ENCODE results near the gene PCDH9.

The PCDH9 gene

GRCh38 chr13:67094078-67094477, 136.1 kb downstream of the PCDH9 start:
- no peak overlapping the region for H2BK15ac ChIP-seq (replicated peaks; ENCODE audit: low read depth)
- no peaks in the 10 kb centered on the region for H3K4me1 ChIP-seq (ENCODE audit: control insufficient read depth, low read depth, low read length)
- H4K5ac ChIP-seq (ENCODE audit: low read length): no peak overlapping the region
- H3K4ac ChIP-seq (ENCODE audit: low read depth, low read length): no peak overlapping the region
- H3K27me3 ChIP-seq (ENCODE audit: insufficient read depth, low read length, poor library complexity): no peaks in the 10 kb centered on the region
- H3K79me1 ChIP-seq (ENCODE audit: low read length): no peaks in the 10 kb centered on the region
- no peak overlapping the region for H3K23ac ChIP-seq (ENCODE audit: low read length)
- H2BK5ac ChIP-seq (ENCODE audit: low read length): no peak overlapping the region
- DNase-seq: no peak
- H3K36me3 ChIP-seq (ENCODE audit: control insufficient read depth, insufficient read depth, low read length): no peaks in the 10 kb centered on the region
- H3K4me2 ChIP-seq (ENCODE audit: low read length): no peak overlapping the region
- no peak overlapping the region for H3K4me3 ChIP-seq (ENCODE audit: low read length)
- no peak overlapping the region for H4K8ac ChIP-seq (ENCODE audit: low read depth, low read length)
- no CpG with 5 or more reads among the region's 1 CpG for WGBS (ENCODE audit: extremely low coverage, insufficient coverage, low lambda C conversion rate)
- H2AK5ac ChIP-seq (ENCODE audit: low read length): no peak overlapping the region
- H3K27ac ChIP-seq (ENCODE audit: low read depth, low read length): no peak overlapping the region
- H3K9ac ChIP-seq (ENCODE audit: low read length): no peak overlapping the region
- H2BK120ac ChIP-seq (ENCODE audit: low read depth, low read length): no peak overlapping the region
- no peak overlapping the region for H3K56ac ChIP-seq (ENCODE audit: low read length)
- no peaks in the 10 kb centered on the region for H3K79me2 ChIP-seq (ENCODE audit: control insufficient read depth, insufficient read depth, low read length)
- H3K18ac ChIP-seq (ENCODE audit: low read length): no peak overlapping the region

- Histone ChIP-seq H3K4me2 (ENCODE audit: low read length) (no peak overlapping the region), H3K23ac (ENCODE audit: low read length) (no peak overlapping the region), H2AK5ac (ENCODE audit: low read length) (no peak overlapping the region), H3K9ac (ENCODE audit: low read length) (no peak overlapping the region), H3K4me1 (ENCODE audit: control insufficient read depth, low read depth, low read length) (no peaks in the 10 kb centered on the region), H2BK15ac (replicated peaks; ENCODE audit: low read depth) (no peak overlapping the region), H3K79me2 (ENCODE audit: control insufficient read depth, insufficient read depth, low read length) (no peaks in the 10 kb centered on the region), H4K5ac (ENCODE audit: low read length) (no peak overlapping the region), H3K27ac (ENCODE audit: low read depth, low read length) (no peak overlapping the region), H3K56ac (ENCODE audit: low read length) (no peak overlapping the region), H3K18ac (ENCODE audit: low read length) (no peak overlapping the region), H3K4me3 (ENCODE audit: low read length) (no peak overlapping the region), H2BK120ac (ENCODE audit: low read depth, low read length) (no peak overlapping the region), H3K36me3 (ENCODE audit: control insufficient read depth, insufficient read depth, low read length) (no peaks in the 10 kb centered on the region), H4K8ac (ENCODE audit: low read depth, low read length) (no peak overlapping the region), H3K79me1 (ENCODE audit: low read length) (no peaks in the 10 kb centered on the region), H3K4ac (ENCODE audit: low read depth, low read length) (no peak overlapping the region), H3K27me3 (ENCODE audit: insufficient read depth, low read length, poor library complexity) (no peaks in the 10 kb centered on the region), H2BK5ac (ENCODE audit: low read length) (no peak overlapping the region)
- no peak for DNase-seq
- no CpG with 5 or more reads among the region's 1 CpG for WGBS (ENCODE audit: extremely low coverage, insufficient coverage, low lambda C conversion rate)
Measured at GRCh38 chr13:67091603-67092002, 138.5 kb downstream of the PCDH9 start.

GRCh38 chr13:67090856-67091255, 139.3 kb downstream of the PCDH9 start:
- H4K5ac ChIP-seq (ENCODE audit: low read length): no peak overlapping the region
- no peak overlapping the region for H3K18ac ChIP-seq (ENCODE audit: low read length)
- no peaks in the 10 kb centered on the region for H3K27me3 ChIP-seq (ENCODE audit: insufficient read depth, low read length, poor library complexity)
- peaks cover 3% of the 10 kb centered on the region for H3K4me1 ChIP-seq (ENCODE audit: control insufficient read depth, low read depth, low read length)
- no peak for DNase-seq
- no peaks in the 10 kb centered on the region for H3K79me2 ChIP-seq (ENCODE audit: control insufficient read depth, insufficient read depth, low read length)
- H3K4ac ChIP-seq (ENCODE audit: low read depth, low read length): no peak overlapping the region
- no peak overlapping the region for H3K4me3 ChIP-seq (ENCODE audit: low read length)
- H3K56ac ChIP-seq (ENCODE audit: low read length): no peak overlapping the region
- no peak overlapping the region for H3K9ac ChIP-seq (ENCODE audit: low read length)
- no peak overlapping the region for H2AK5ac ChIP-seq (ENCODE audit: low read length)
- no peaks in the 10 kb centered on the region for H3K79me1 ChIP-seq (ENCODE audit: low read length)
- H2BK5ac ChIP-seq (ENCODE audit: low read length): no peak overlapping the region
- no peak overlapping the region for H3K23ac ChIP-seq (ENCODE audit: low read length)
- no peaks in the 10 kb centered on the region for H3K36me3 ChIP-seq (ENCODE audit: control insufficient read depth, insufficient read depth, low read length)
- no peak overlapping the region for H2BK15ac ChIP-seq (replicated peaks; ENCODE audit: low read depth)
- H4K8ac ChIP-seq (ENCODE audit: low read depth, low read length): no peak overlapping the region
- H3K4me2 ChIP-seq (ENCODE audit: low read length): no peak overlapping the region
- H2BK120ac ChIP-seq (ENCODE audit: low read depth, low read length): no peak overlapping the region
- H3K27ac ChIP-seq (ENCODE audit: low read depth, low read length): no peak overlapping the region
- WGBS (ENCODE audit: extremely low coverage, insufficient coverage, low lambda C conversion rate): no CpG with 5 or more reads among the region's 2 CpGs

GRCh38 chr13:67087527-67087926, 142.6 kb downstream of the PCDH9 start:
- Histone ChIP-seq H3K9ac (ENCODE audit: low read length) (no peak overlapping the region), H3K4me3 (ENCODE audit: low read length) (no peak overlapping the region), H2BK15ac (replicated peaks; ENCODE audit: low read depth) (no peak overlapping the region), H3K79me2 (ENCODE audit: control insufficient read depth, insufficient read depth, low read length) (no peaks in the 10 kb centered on the region), H2BK5ac (ENCODE audit: low read length) (no peak overlapping the region), H3K27me3 (ENCODE audit: insufficient read depth, low read length, poor library complexity) (no peaks in the 10 kb centered on the region), H2AK5ac (ENCODE audit: low read length) (no peak overlapping the region), H4K8ac (ENCODE audit: low read depth, low read length) (no peak overlapping the region), H3K4ac (ENCODE audit: low read depth, low read length) (no peak overlapping the region), H4K5ac (ENCODE audit: low read length) (no peak overlapping the region), H3K18ac (ENCODE audit: low read length) (no peak overlapping the region), H3K23ac (ENCODE audit: low read length) (no peak overlapping the region), H3K27ac (ENCODE audit: low read depth, low read length) (no peak overlapping the region), H3K36me3 (ENCODE audit: control insufficient read depth, insufficient read depth, low read length) (no peaks in the 10 kb centered on the region), H3K4me1 (ENCODE audit: control insufficient read depth, low read depth, low read length) (peaks cover 3% of the 10 kb centered on the region), H2BK120ac (ENCODE audit: low read depth, low read length) (no peak overlapping the region), H3K56ac (ENCODE audit: low read length) (no peak overlapping the region), H3K79me1 (ENCODE audit: low read length) (no peaks in the 10 kb centered on the region), H3K4me2 (ENCODE audit: low read length) (no peak overlapping the region)
- no CpG with 5 or more reads among the region's 2 CpGs for WGBS (ENCODE audit: extremely low coverage, insufficient coverage, low lambda C conversion rate)
- DNase-seq: no peak

GRCh38 chr13:67086260-67086659, 143.9 kb downstream of the PCDH9 start:
- Histone ChIP-seq H3K27ac (ENCODE audit: low read depth, low read length) (no peak overlapping the region), H2BK5ac (ENCODE audit: low read length) (no peak overlapping the region), H3K4me1 (ENCODE audit: control insufficient read depth, low read depth, low read length) (peaks cover 3% of the 10 kb centered on the region), H4K5ac (ENCODE audit: low read length) (no peak overlapping the region), H3K4me2 (ENCODE audit: low read length) (no peak overlapping the region), H3K56ac (ENCODE audit: low read length) (no peak overlapping the region), H3K9ac (ENCODE audit: low read length) (no peak overlapping the region), H3K79me2 (ENCODE audit: control insufficient read depth, insufficient read depth, low read length) (no peaks in the 10 kb centered on the region), H4K8ac (ENCODE audit: low read depth, low read length) (no peak overlapping the region), H3K4ac (ENCODE audit: low read depth, low read length) (no peak overlapping the region), H2BK15ac (replicated peaks; ENCODE audit: low read depth) (no peak overlapping the region), H2AK5ac (ENCODE audit: low read length) (no peak overlapping the region), H3K18ac (ENCODE audit: low read length) (no peak overlapping the region), H3K27me3 (ENCODE audit: insufficient read depth, low read length, poor library complexity) (no peaks in the 10 kb centered on the region), H3K23ac (ENCODE audit: low read length) (no peak overlapping the region), H3K79me1 (ENCODE audit: low read length) (no peaks in the 10 kb centered on the region), H3K36me3 (ENCODE audit: control insufficient read depth, insufficient read depth, low read length) (no peaks in the 10 kb centered on the region), H3K4me3 (ENCODE audit: low read length) (no peak overlapping the region), H2BK120ac (ENCODE audit: low read depth, low read length) (no peak overlapping the region)
- WGBS (ENCODE audit: extremely low coverage, insufficient coverage, low lambda C conversion rate): no CpG with 5 or more reads among the region's 2 CpGs
- no peak for DNase-seq

GRCh38 chr13:67084066-67084465, 146.1 kb downstream of the PCDH9 start:
- H3K18ac ChIP-seq (ENCODE audit: low read length): no peak overlapping the region
- H3K4me1 ChIP-seq (ENCODE audit: control insufficient read depth, low read depth, low read length): peaks cover 3% of the 10 kb centered on the region
- no peak overlapping the region for H3K27ac ChIP-seq (ENCODE audit: low read depth, low read length)
- no peak overlapping the region for H3K23ac ChIP-seq (ENCODE audit: low read length)
- no peak overlapping the region for H3K4me3 ChIP-seq (ENCODE audit: low read length)
- H2BK15ac ChIP-seq (replicated peaks; ENCODE audit: low read depth): no peak overlapping the region
- H3K79me1 ChIP-seq (ENCODE audit: low read length): no peaks in the 10 kb centered on the region
- H4K5ac ChIP-seq (ENCODE audit: low read length): no peak overlapping the region
- no peaks in the 10 kb centered on the region for H3K27me3 ChIP-seq (ENCODE audit: insufficient read depth, low read length, poor library complexity)
- no peak for DNase-seq
- no peak overlapping the region for H3K4me2 ChIP-seq (ENCODE audit: low read length)
- no peak overlapping the region for H3K9ac ChIP-seq (ENCODE audit: low read length)
- no peak overlapping the region for H3K56ac ChIP-seq (ENCODE audit: low read length)
- H2BK120ac ChIP-seq (ENCODE audit: low read depth, low read length): no peak overlapping the region
- no peaks in the 10 kb centered on the region for H3K79me2 ChIP-seq (ENCODE audit: control insufficient read depth, insufficient read depth, low read length)
- H4K8ac ChIP-seq (ENCODE audit: low read depth, low read length): no peak overlapping the region
- H2BK5ac ChIP-seq (ENCODE audit: low read length): no peak overlapping the region
- H3K4ac ChIP-seq (ENCODE audit: low read depth, low read length): no peak overlapping the region
- WGBS (ENCODE audit: extremely low coverage, insufficient coverage, low lambda C conversion rate): no CpG with 5 or more reads among the region's 1 CpG
- no peaks in the 10 kb centered on the region for H3K36me3 ChIP-seq (ENCODE audit: control insufficient read depth, insufficient read depth, low read length)
- H2AK5ac ChIP-seq (ENCODE audit: low read length): no peak overlapping the region
